SK-N-SH treated with all-trans-retinoic acid at 6 μM for 48 hours (cell line): ENCODE data around the gene TAMALIN.

Experiments used
- ARNTL ChIP-seq: fragments of 450-650 bp; formaldehyde crosslinking; IDR thresholded peaks from 2 replicates; pipeline ENCODE4 v1.5.0; 2020; ENCODE audit warnings: low read depth, mild to moderate bottlenecking, moderate library complexity, borderline replicate concordance
- CREB5 ChIP-seq: fragments of 250-450 bp; sonication (Bioruptor Pico); IDR thresholded peaks from 2 replicates; pipeline ENCODE4 v1.5.1; 2020; ENCODE audit warnings: low read depth, mild to moderate bottlenecking, moderate library complexity
- CSDC2 ChIP-seq: fragments of 250-450 bp; sonication (Bioruptor Pico); IDR thresholded peaks from 2 replicates; pipeline ENCODE4 v1.5.0; 2020; ENCODE audit warnings: mild to moderate bottlenecking, moderate library complexity
- CSRNP3 ChIP-seq: fragments of 250-450 bp; sonication (Bioruptor Pico); IDR thresholded peaks from 2 replicates; pipeline ENCODE4 v1.5.1; 2021; ENCODE audit warnings: mild to moderate bottlenecking, moderate library complexity
- ISL1 ChIP-seq: fragments of 250-450 bp; sonication (Bioruptor Pico); IDR thresholded peaks from 2 replicates; pipeline ENCODE4 v2.1.2; 2022; ENCODE audit warnings: mild to moderate bottlenecking, moderate library complexity
- PATZ1 ChIP-seq: fragments of 250-450 bp; sonication (Bioruptor Pico); IDR thresholded peaks from 2 replicates; pipeline ENCODE4 v1.8.0; 2020; ENCODE audit warnings: mild to moderate bottlenecking, moderate library complexity, borderline replicate concordance
- POU6F1 ChIP-seq: fragments of 250-450 bp; sonication (Bioruptor Pico); IDR thresholded peaks from 2 replicates; pipeline ENCODE4 v1.8.0; 2021; ENCODE audit warnings: low read depth, mild to moderate bottlenecking, moderate library complexity, borderline replicate concordance
- PPARA ChIP-seq: fragments of 250-450 bp; sonication (Bioruptor Pico); IDR thresholded peaks from 2 replicates; pipeline ENCODE4 v1.5.0; 2020; ENCODE audit warnings: mild to moderate bottlenecking, borderline replicate concordance
- ZFP3 ChIP-seq: fragments of 250-450 bp; sonication (Bioruptor Pico); IDR thresholded peaks from 2 replicates; pipeline ENCODE4 v1.5.0; 2020; ENCODE audit warnings: mild to moderate bottlenecking, moderate library complexity

- TF ChIP-seq PPARA (CRISPR knock-in tag): no peak
- TF ChIP-seq CREB5 (CRISPR knock-in tag): no peak
- TF ChIP-seq PATZ1 (CRISPR knock-in tag): no peak
- TF ChIP-seq ISL1 (CRISPR knock-in tag): no peak
- no peak for TF ChIP-seq ARNTL (CRISPR knock-in tag)
- no peak for TF ChIP-seq ZFP3
- no peak for TF ChIP-seq CSRNP3 (CRISPR knock-in tag)
- no peak for TF ChIP-seq POU6F1 (CRISPR knock-in tag)
- no peak for TF ChIP-seq CSDC2 (CRISPR knock-in tag)
These were observed 29.2 kb downstream of the TAMALIN start for GRCh38 chr12:52035926-52036325.
